ENCODE measurements around the gene NDFIP2. TPM values are rescaled to one million over a fixed set of nuclear protein-coding genes. Genes with fewer than 3 reads are reported as not detected.

The NDFIP2 gene
- total and polyA plus RNA-seq, 2 experiments from 2014 or later, result 28.3 to 28.7 TPM

DNA sequence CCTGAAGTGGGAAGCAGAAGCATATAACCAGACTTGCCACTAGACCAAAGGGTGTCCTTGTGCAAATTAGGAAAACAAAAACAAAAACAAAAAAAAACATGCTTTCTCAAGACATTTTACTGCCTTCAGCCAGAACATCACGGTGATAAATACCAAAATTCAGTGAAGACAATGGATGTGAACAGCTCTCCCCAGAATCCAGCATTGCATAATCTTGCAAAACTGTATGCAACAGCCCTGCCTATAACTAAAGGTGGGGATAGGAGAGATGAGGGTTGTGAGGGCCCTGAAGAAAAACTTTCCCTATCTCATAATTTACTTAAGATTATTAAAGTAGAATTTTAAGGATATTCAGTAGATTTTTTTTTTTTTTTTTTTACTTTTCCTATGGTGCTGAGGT is 24.9 kb upstream of the NDFIP2 start:
- DNase-seq (ENCODE audit: low spot score) (no peak), ATAC-seq (no peak)
- Mint-ChIP-seq H3K4me1 (peaks cover 13% of the 10 kb centered on the region), H3K36me3 (ENCODE audit: low read depth) (no peaks in the 10 kb centered on the region), H3K4me3 (no peak overlapping the region), H3K27me3 (ENCODE audit: insufficient read depth, low read depth, poor library complexity) (no peaks in the 10 kb centered on the region), H3K27ac (no peak overlapping the region), H3K9me3 (no peaks in the 10 kb centered on the region)
- no peak overlapping the region for H3K4me2 ChIP-seq
- H3K79me2 ChIP-seq (replicated peaks; ENCODE audit: insufficient read depth), result no peaks in the 10 kb centered on the region
- H3K4me3 ChIP-seq, result no peak overlapping the region
- no peaks in the 10 kb centered on the region for H4K20me1 ChIP-seq (replicated peaks; ENCODE audit: insufficient read depth)
- H2AFZ ChIP-seq, result 0 out of 2 replicates have a peak overlapping the region, but pooled peaks have one; percentile 9
- no peaks in the 10 kb centered on the region for H3K27me3 ChIP-seq (ENCODE audit: insufficient read depth)
- no peaks in the 10 kb centered on the region for H3K36me3 ChIP-seq (ENCODE audit: insufficient read depth)
- H3K9me2 ChIP-seq (ENCODE audit: insufficient read depth), result no peaks in the 10 kb centered on the region; the same call in 1 of the 2 replicates
- TF ChIP-seq ZNF114 (CRISPR knock-in tag; IDR thresholded peaks at IDR 0.05) (no peak), NANOG (IDR thresholded peaks at IDR 0.05; ENCODE audit: borderline replicate concordance) (no peak), ZNF331 (CRISPR knock-in tag; IDR thresholded peaks at IDR 0.05; ENCODE audit: low read depth) (no peak), CREB1 (CRISPR knock-in tag; IDR thresholded peaks at IDR 0.05; ENCODE audit: low read depth) (no peak), EZH2phosphoT487 (IDR thresholded peaks at IDR 0.05; ENCODE audit: unreplicated experiment) (no peak), STAT1 (IDR thresholded peaks at IDR 0.05; ENCODE audit: unreplicated experiment) (no peak), POLR2AphosphoS5 (IDR thresholded peaks at IDR 0.05; ENCODE audit: low read depth) (no peak), JUNB (IDR thresholded peaks at IDR 0.05; ENCODE audit: unreplicated experiment) (no peak)
- TF ChIP-seq, protein P1, sequence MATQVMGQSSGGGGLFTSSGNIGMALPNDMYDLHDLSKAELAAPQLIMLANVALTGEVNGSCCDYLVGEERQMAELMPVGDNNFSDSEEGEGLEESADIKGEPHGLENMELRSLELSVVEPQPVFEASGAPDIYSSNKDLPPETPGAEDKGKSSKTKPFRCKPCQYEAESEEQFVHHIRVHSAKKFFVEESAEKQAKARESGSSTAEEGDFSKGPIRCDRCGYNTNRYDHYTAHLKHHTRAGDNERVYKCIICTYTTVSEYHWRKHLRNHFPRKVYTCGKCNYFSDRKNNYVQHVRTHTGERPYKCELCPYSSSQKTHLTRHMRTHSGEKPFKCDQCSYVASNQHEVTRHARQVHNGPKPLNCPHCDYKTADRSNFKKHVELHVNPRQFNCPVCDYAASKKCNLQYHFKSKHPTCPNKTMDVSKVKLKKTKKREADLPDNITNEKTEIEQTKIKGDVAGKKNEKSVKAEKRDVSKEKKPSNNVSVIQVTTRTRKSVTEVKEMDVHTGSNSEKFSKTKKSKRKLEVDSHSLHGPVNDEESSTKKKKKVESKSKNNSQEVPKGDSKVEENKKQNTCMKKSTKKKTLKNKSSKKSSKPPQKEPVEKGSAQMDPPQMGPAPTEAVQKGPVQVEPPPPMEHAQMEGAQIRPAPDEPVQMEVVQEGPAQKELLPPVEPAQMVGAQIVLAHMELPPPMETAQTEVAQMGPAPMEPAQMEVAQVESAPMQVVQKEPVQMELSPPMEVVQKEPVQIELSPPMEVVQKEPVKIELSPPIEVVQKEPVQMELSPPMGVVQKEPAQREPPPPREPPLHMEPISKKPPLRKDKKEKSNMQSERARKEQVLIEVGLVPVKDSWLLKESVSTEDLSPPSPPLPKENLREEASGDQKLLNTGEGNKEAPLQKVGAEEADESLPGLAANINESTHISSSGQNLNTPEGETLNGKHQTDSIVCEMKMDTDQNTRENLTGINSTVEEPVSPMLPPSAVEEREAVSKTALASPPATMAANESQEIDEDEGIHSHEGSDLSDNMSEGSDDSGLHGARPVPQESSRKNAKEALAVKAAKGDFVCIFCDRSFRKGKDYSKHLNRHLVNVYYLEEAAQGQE (IDR thresholded peaks at IDR 0.05; ENCODE audit: unreplicated experiment), result no peak
- TF ChIP-seq, protein P2, sequence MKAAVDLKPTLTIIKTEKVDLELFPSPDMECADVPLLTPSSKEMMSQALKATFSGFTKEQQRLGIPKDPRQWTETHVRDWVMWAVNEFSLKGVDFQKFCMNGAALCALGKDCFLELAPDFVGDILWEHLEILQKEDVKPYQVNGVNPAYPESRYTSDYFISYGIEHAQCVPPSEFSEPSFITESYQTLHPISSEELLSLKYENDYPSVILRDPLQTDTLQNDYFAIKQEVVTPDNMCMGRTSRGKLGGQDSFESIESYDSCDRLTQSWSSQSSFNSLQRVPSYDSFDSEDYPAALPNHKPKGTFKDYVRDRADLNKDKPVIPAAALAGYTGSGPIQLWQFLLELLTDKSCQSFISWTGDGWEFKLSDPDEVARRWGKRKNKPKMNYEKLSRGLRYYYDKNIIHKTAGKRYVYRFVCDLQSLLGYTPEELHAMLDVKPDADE (IDR thresholded peaks at IDR 0.05), result no peak
- TF ChIP-seq, protein P3, sequence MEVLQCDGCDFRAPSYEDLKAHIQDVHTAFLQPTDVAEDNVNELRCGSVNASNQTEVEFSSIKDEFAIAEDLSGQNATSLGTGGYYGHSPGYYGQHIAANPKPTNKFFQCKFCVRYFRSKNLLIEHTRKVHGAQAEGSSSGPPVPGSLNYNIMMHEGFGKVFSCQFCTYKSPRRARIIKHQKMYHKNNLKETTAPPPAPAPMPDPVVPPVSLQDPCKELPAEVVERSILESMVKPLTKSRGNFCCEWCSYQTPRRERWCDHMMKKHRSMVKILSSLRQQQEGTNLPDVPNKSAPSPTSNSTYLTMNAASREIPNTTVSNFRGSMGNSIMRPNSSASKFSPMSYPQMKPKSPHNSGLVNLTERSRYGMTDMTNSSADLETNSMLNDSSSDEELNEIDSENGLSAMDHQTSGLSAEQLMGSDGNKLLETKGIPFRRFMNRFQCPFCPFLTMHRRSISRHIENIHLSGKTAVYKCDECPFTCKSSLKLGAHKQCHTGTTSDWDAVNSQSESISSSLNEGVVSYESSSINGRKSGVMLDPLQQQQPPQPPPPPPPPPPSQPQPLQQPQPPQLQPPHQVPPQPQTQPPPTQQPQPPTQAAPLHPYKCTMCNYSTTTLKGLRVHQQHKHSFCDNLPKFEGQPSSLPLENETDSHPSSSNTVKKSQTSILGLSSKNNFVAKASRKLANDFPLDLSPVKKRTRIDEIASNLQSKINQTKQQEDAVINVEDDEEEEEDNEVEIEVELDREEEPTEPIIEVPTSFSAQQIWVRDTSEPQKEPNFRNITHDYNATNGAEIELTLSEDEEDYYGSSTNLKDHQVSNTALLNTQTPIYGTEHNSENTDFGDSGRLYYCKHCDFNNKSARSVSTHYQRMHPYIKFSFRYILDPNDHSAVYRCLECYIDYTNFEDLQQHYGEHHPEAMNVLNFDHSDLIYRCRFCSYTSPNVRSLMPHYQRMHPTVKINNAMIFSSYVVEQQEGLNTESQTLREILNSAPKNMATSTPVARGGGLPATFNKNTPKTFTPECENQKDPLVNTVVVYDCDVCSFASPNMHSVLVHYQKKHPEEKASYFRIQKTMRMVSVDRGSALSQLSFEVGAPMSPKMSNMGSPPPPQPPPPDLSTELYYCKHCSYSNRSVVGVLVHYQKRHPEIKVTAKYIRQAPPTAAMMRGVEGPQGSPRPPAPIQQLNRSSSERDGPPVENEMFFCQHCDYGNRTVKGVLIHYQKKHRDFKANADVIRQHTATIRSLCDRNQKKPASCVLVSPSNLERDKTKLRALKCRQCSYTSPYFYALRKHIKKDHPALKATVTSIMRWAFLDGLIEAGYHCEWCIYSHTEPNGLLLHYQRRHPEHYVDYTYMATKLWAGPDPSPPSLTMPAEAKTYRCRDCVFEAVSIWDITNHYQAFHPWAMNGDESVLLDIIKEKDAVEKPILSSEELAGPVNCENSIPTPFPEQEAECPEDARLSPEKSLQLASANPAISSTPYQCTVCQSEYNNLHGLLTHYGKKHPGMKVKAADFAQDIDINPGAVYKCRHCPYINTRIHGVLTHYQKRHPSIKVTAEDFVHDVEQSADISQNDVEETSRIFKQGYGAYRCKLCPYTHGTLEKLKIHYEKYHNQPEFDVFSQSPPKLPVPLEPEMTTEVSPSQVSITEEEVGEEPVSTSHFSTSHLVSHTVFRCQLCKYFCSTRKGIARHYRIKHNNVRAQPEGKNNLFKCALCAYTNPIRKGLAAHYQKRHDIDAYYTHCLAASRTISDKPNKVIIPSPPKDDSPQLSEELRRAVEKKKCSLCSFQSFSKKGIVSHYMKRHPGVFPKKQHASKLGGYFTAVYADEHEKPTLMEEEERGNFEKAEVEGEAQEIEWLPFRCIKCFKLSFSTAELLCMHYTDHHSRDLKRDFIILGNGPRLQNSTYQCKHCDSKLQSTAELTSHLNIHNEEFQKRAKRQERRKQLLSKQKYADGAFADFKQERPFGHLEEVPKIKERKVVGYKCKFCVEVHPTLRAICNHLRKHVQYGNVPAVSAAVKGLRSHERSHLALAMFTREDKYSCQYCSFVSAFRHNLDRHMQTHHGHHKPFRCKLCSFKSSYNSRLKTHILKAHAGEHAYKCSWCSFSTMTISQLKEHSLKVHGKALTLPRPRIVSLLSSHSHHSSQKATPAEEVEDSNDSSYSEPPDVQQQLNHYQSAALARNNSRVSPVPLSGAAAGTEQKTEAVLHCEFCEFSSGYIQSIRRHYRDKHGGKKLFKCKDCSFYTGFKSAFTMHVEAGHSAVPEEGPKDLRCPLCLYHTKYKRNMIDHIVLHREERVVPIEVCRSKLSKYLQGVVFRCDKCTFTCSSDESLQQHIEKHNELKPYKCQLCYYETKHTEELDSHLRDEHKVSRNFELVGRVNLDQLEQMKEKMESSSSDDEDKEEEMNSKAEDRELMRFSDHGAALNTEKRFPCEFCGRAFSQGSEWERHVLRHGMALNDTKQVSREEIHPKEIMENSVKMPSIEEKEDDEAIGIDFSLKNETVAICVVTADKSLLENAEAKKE (CRISPR knock-in tag; IDR thresholded peaks at IDR 0.05), result no peak
- no peaks in the 10 kb centered on the region for H3F3A ChIP-seq (replicated peaks; ENCODE audit: low read depth)
- H3K4me1 ChIP-seq (ENCODE audit: insufficient read depth), result peaks cover 12% of the 10 kb centered on the region; the same call in 1 of the 2 replicates
- no peak overlapping the region for H3K27ac ChIP-seq (ENCODE audit: low read depth)

All from GM23338 (cell line).